Measurements from ENCODE around the gene ITPRIP. TPM values are rescaled to one million over a fixed set of nuclear protein-coding genes. Genes with fewer than 3 reads are reported as not detected.

Gene ITPRIP
- total and polyA plus RNA-seq, 8 donors, result 1.8 to 7.1 (median 2.6) TPM

DNA sequence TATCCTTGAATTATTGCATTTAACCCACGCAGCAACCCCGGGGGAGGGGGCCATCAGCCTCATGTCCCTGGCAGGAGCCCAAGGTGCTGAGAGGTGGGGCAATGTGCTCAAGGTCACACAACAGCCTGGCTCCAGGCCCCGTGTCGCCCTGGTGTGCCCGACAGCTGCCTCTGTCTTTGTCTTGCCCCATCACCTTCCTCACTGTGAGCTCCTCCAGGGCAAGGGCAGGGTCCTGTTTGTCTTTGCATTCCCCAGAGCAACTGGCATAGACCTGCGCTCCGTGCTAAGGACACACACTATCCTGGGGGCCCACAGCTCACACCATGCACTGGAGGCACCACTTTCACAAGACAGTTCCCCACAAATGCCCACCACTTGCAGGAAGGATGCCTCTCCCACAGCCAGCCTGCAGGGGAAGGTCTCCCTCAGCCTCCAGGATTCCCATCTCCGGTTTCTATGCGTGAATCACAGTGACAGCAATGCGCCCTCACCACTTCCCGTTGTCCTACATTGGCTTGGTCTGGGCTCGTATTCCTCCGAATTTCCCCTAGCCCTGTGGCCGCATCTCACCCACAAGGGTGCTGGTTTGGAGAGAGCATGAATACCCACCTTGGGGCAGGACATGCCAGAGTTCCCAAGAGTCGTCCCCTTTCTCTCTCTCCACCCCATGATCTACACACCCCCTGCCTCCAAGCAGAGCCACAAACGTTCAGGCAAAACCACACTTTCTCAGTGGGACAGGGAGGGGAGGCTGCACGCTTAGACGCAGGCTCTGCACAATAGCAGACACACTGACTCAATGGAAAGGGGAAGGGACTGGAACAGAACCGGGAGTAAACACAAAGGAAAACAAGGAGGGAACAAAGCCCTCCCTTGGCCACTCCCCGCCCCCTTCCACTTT lies 10.3 kb downstream of the ITPRIP start:
- DNase-seq, result peak in 2 of 6 donors; percentile 51 to 79
- Histone ChIP-seq H3K36me3 (no peaks in the 10 kb centered on the region), H3K27ac (peak overlapping the region in 2 of 4 donors; percentile 47 to 60), H3K27me3 (no peaks in the 10 kb centered on the region), H3K9me3 (no peaks in the 10 kb centered on the region), H3K4me3 (no peak overlapping the region), H3K4me1 (peaks cover 19 to 32% (median 20%) of the 10 kb centered on the region in 3 donors)
- peak in 2 of 4 donors; percentile 20 to 22 for ATAC-seq
- intact Hi-C loops (cut with DNase I), result no loop called here
- FAIRE-seq, result no peak
- TF ChIP-seq, protein P1, sequence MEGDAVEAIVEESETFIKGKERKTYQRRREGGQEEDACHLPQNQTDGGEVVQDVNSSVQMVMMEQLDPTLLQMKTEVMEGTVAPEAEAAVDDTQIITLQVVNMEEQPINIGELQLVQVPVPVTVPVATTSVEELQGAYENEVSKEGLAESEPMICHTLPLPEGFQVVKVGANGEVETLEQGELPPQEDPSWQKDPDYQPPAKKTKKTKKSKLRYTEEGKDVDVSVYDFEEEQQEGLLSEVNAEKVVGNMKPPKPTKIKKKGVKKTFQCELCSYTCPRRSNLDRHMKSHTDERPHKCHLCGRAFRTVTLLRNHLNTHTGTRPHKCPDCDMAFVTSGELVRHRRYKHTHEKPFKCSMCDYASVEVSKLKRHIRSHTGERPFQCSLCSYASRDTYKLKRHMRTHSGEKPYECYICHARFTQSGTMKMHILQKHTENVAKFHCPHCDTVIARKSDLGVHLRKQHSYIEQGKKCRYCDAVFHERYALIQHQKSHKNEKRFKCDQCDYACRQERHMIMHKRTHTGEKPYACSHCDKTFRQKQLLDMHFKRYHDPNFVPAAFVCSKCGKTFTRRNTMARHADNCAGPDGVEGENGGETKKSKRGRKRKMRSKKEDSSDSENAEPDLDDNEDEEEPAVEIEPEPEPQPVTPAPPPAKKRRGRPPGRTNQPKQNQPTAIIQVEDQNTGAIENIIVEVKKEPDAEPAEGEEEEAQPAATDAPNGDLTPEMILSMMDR (IDR thresholded peaks at IDR 0.05), result no peak
- 58 to 59% methylated on average over 20 of the region's 20 CpGs for WGBS, 2 donors

DNA sequence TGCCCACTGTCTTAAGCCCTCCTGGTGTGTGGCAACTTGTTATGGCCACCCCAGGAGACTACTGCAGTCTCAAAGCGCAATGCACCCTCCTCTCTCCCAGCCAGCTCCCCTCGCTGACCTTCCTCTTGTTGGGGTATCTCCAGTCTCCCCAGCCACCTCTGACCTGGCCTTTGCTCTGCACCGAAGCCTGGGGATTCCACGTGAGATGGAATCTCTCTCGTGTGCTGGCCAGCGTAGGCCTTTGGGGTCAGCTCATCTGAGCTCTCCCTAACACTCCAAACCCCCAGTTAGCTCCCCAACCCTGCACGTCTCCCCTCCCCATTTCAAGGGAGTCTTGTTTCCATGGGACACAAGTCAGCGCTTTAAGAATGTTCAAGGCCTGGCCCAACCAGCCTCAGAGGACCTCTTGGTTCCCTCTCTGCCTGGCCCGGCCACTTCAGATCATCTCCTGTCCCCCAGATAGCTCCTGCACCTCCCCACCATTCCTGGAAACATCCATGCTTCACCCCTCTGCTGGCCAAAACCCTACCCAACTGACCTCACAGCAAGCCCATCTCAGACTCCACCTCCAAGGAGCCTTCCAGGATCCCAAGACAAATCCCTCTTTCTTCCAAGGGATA lies 11.2 kb downstream of the ITPRIP start:
- no peak for DNase-seq

DNA sequence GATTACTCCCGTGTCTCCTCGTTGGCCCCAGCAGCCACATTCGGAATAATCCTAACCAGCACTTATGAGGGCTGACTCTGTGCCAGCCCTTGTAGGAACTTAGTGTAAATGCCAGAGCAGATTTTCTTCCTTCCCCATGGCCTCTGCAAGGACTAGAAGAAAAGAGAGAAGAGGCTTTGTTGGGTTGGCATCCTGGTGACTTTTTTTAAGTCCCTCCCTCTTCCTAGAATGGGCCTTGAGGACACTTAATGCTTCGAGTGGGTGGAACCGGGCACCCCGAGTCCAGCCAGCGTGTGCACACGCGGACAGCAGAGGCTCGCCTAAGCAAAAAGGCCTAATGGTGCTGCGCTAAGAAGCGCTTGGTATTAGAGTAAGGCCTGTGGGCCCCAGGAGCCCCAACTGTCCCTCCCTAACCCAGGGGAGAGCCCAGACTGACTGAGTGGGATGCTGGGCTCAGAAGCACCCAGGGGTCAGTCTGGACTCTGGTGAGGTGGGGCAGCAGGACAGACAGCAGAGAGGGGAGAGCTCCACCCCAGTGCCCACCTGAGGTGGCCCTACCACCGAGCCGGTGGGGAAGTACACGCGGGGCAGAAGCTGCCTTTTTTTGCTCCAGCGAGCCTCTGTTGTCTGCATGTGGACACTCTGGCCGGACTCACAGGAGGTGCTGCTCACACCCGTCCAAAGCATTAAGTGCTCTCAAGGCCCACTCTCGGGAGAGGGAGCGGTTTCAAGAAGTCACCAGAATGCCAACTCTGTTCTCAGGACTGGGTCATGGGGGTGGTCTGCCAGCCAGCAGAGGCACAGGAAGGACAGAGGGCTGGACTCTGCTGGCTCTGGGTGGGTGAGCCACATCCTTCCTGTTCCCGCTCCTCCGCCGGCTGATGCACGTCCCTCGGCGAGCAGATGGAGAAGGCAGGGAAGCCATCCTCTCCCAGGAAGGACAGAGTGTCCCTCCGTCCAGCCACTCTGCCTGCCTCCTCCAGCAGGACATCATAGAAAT lies 12.5 kb downstream of the ITPRIP start:
- ATAC-seq (peak in 1 of 4 donors; percentile 12), DNase-seq (peak in 1 of 6 donors; percentile 45), FAIRE-seq (no peak)
- Histone ChIP-seq H3K36me3 (no peaks in the 10 kb centered on the region), H3K4me1 (peaks cover 7 to 20% (median 11%) of the 10 kb centered on the region in 3 donors), H3K4me3 (no peak overlapping the region), H3K9me3 (no peaks in the 10 kb centered on the region), H3K27me3 (no peaks in the 10 kb centered on the region), H3K27ac (peak overlapping the region in 2 of 4 donors; percentile 2 to 34)
- TF ChIP-seq, protein P1 (IDR thresholded peaks at IDR 0.05), result no peak
- 87 to 92% methylated on average over 26 to 28 of the region's 28 CpGs for WGBS, 2 donors
- intact Hi-C loops (cut with DNase I), result no loop called here

More for the DNA sequence above, 11.2 kb downstream of the ITPRIP start:
- ATAC-seq (no peak), FAIRE-seq (no peak)
- TF ChIP-seq, protein P1 (IDR thresholded peaks at IDR 0.05), result no peak
- H3K4me1 ChIP-seq, result peaks cover 19 to 31% (median 20%) of the 10 kb centered on the region in 3 donors
- H3K9me3 ChIP-seq, result no peaks in the 10 kb centered on the region
- H3K27me3 ChIP-seq, result no peaks in the 10 kb centered on the region
- 93 to 95% methylated on average over 9 of the region's 9 CpGs for WGBS, 2 donors
- H3K4me3 ChIP-seq, result no peak overlapping the region
- H3K27ac ChIP-seq, result no peak overlapping the region
- intact Hi-C loops (cut with DNase I), result no loop called here
- H3K36me3 ChIP-seq, result no peaks in the 10 kb centered on the region

DNA sequence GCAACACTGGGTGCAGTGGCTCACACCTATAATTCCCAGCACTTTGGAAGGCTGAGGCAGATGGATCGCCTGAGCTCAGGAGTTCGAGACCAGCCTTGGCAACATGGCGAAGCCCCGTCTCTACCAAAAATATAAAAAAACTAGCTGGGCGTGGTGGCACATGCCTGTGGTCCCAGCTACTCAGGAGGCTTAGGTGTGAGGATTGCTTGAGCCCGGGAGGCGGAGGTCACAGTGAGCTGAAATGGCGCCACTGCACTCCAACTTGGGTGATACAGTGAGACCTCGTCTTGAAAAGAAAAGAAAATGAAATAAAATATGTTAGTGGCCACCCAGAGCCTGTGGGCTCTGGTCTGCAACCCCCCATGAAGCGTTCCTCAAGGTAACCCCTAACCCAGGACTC lies 13.3 kb downstream of the ITPRIP start:
- Histone ChIP-seq H3K4me3 (no peak overlapping the region), H3K27ac (peak overlapping the region in 2 of 4 donors; percentile 2 to 23), H3K4me1 (peaks cover 4 to 13% (median 7%) of the 10 kb centered on the region in 3 donors), H3K27me3 (no peaks in the 10 kb centered on the region), H3K36me3 (no peaks in the 10 kb centered on the region), H3K9me3 (no peaks in the 10 kb centered on the region)
- 89 to 95% methylated on average over 10 of the region's 10 CpGs for WGBS, 2 donors
- intact Hi-C loops (cut with DNase I), result no loop called here
- TF ChIP-seq, protein P1 (IDR thresholded peaks at IDR 0.05), result no peak
- ATAC-seq, result no peak
- FAIRE-seq, result no peak
- no peak for DNase-seq
